ENCODE results near the gene HSPA8.
A peak's percentile ranks its signal among the peaks of the same experiment; 100 is the strongest.

GRCh38 chr11:123103326-123103980 is 41.5 kb upstream of the HSPA8 start:
- TF ChIP-seq CTCF (conservative IDR thresholded peaks at IDR 0.05; ENCODE audit: low read length) (peak; percentile 80), EZH2phosphoT487 (IDR thresholded peaks at IDR 0.05; ENCODE audit: borderline replicate concordance, low read depth, low read length) (no peak)

All from OCI-LY7 (cell line).